HepG2 (cell line): ENCODE results near the gene SYT7. TPM values are rescaled to one million over a fixed set of nuclear protein-coding genes. Genes with fewer than 3 reads are reported as not detected.

Experiments
- AGO2 ChIP-seq: fragments of 200-400 bp; formaldehyde crosslinking; optimal IDR thresholded peaks from 2 replicates; pipeline ENCODE3; 2017; ENCODE audit warnings: mild to moderate bottlenecking, low read depth, low read length, moderate library complexity
- BRD4 ChIP-seq: sonication (generic); formaldehyde crosslinking; IDR thresholded peaks from 2 replicates; pipeline ENCODE4 v1.4.0; 2020; ENCODE audit warnings: missing genetic modification reagents
- FOXC1 ChIP-seq: sonication (generic); formaldehyde crosslinking; IDR thresholded peaks from 2 replicates; pipeline ENCODE4 v1.8.0; 2022; ENCODE audit warnings: mild to moderate bottlenecking, missing genetic modification reagents, borderline replicate concordance
- IKZF5 ChIP-seq: IDR thresholded peaks from 2 replicates; pipeline ENCODE4 v1.6.1; 2018; ENCODE audit warnings: missing genetic modification reagents, mild to moderate bottlenecking, missing compliant biosample characterization
- MED8 ChIP-seq: sonication (generic); formaldehyde crosslinking; IDR thresholded peaks from 2 replicates; pipeline ENCODE4 v1.8.1; 2023; ENCODE audit warnings: mild to moderate bottlenecking, missing genetic modification reagents; ENCODE audit not compliant: insufficient replicate concordance
- NR2F6 ChIP-seq, 2 experiments: IDR thresholded peaks; 2 replicates each; pipeline ENCODE4 v1.6.1; 2016; ENCODE audit warnings: antibody characterized with exemption in 1 of 2, mild to moderate bottlenecking in 1 of 2
- PITX1 ChIP-seq: sonication (generic); formaldehyde crosslinking; IDR thresholded peaks from 2 replicates; pipeline ENCODE4 v1.5.1; 2020; ENCODE audit warnings: mild to moderate bottlenecking, missing genetic modification reagents
- RCOR2 ChIP-seq: IDR thresholded peaks from 2 replicates; pipeline ENCODE4 v1.6.1; 2016; ENCODE audit warnings: missing biosample characterization, missing genetic modification reagents
- RERE ChIP-seq: IDR thresholded peaks from 2 replicates; pipeline ENCODE4 v1.6.1; 2016; ENCODE audit warnings: low read depth, missing genetic modification reagents, missing compliant biosample characterization
- SKIL ChIP-seq: sonication (generic); formaldehyde crosslinking; IDR thresholded peaks from 2 replicates; pipeline ENCODE4 v1.8.0; 2022; ENCODE audit warnings: missing genetic modification reagents, mild to moderate bottlenecking, moderate library complexity, borderline replicate concordance
- ZBTB7A ChIP-seq: sonication (generic); formaldehyde crosslinking; IDR thresholded peaks from 2 replicates; pipeline ENCODE4 v1.8.0; 2022; ENCODE audit warnings: mild to moderate bottlenecking, missing genetic modification reagents
- ZFAT ChIP-seq: sonication (generic); formaldehyde crosslinking; conservative IDR thresholded peaks from 2 replicates; pipeline ENCODE4 v1.8.1; 2023; ENCODE audit warnings: missing genetic modification reagents, inconsistent platforms
- ZFX ChIP-seq: sonication (generic); formaldehyde crosslinking; IDR thresholded peaks from 2 replicates; pipeline ENCODE4 v1.4.0; 2020; ENCODE audit warnings: mild to moderate bottlenecking, low read depth, missing genetic modification reagents, moderate library complexity
- ZNF143 ChIP-seq: sonication (generic); formaldehyde crosslinking; IDR thresholded peaks from 2 replicates; pipeline ENCODE4 v1.4.0; 2020; ENCODE audit warnings: missing genetic modification reagents
- ZNF292 ChIP-seq: sonication (generic); formaldehyde crosslinking; IDR thresholded peaks from 2 replicates; pipeline ENCODE4 v1.8.1; 2022; ENCODE audit warnings: mild to moderate bottlenecking, low read depth, missing genetic modification reagents, borderline replicate concordance
- ZNF546 ChIP-seq: sonication (generic); formaldehyde crosslinking; conservative IDR thresholded peaks from 2 replicates; pipeline ENCODE4 v1.8.1; 2023; ENCODE audit warnings: mild to moderate bottlenecking, missing genetic modification reagents
- ZNF552 ChIP-seq: sonication (generic); formaldehyde crosslinking; IDR thresholded peaks from 2 replicates; pipeline ENCODE4 v1.9.0; 2022; ENCODE audit warnings: missing genetic modification reagents, mild to moderate bottlenecking, borderline replicate concordance
- ZNF577 ChIP-seq: sonication (generic); formaldehyde crosslinking; IDR thresholded peaks from 2 replicates; pipeline ENCODE4 v1.4.0; 2020; ENCODE audit warnings: mild to moderate bottlenecking, low read depth, missing genetic modification reagents, borderline replicate concordance
- ZNF737 ChIP-seq: sonication (generic); formaldehyde crosslinking; IDR thresholded peaks from 2 replicates; pipeline ENCODE4 v1.5.0; 2020; ENCODE audit warnings: missing genetic modification reagents, mild to moderate bottlenecking, borderline replicate concordance
- ZSCAN5A ChIP-seq: sonication (generic); formaldehyde crosslinking; IDR thresholded peaks from 2 replicates; pipeline ENCODE4 v1.8.0; 2022; ENCODE audit warnings: mild to moderate bottlenecking, missing genetic modification reagents, borderline replicate concordance
- polyA plus RNA-seq, 8 experiments: library from polyadenylated mRNA; depleted of rRNA in 3 of 8; stranded (reverse) in 7 of 8; unstranded in 1 of 8; fragments of >200 nt; fragmentation: Illumina TruSeq in 4 of 8; extraction: Trizol in 4 of 8; gene quantifications; 2 replicates each; pipeline versions ENCODE4 v1.2.1 to v1.2.3, GENCODE V29; 2011 to 2016; ENCODE audit warnings: low read depth in 4 of 8, missing spikeins in 1 of 8, mixed read lengths in 1 of 8; ENCODE audit not compliant: insufficient read depth in 1 of 8
- total RNA-seq, 5 experiments: library from RNA; depleted of rRNA; stranded (reverse); fragments of >200 nt; fragmentation: Illumina TruSeq; extraction: Trizol; gene quantifications; 2 replicates each; pipeline ENCODE4 v1.2.3, GENCODE V29; 2016; ENCODE audit warnings: low read depth in 1 of 5

The SYT7 gene
- total and polyA plus RNA-seq, 2 of the 13 experiments (the other 11 are each of a cell fraction or from before 2014, with no cell fraction given): 1.4 to 4.4 TPM

- TF ChIP-seq IKZF5: peak; percentile 82; the same call in 1 of the 2 replicates
- no peak for TF ChIP-seq AGO2
- no peak for TF ChIP-seq ZNF552 (CRISPR knock-in tag)
- TF ChIP-seq NR2F6 (IDR thresholded peaks at IDR 0.05): no peak
- TF ChIP-seq NR2F6 (CRISPR knock-in tag; IDR thresholded peaks at IDR 0.05): peak; percentile 59; the same call in 1 of the 2 replicates
- peak; percentile 42; the same call in 1 of the 2 replicates for TF ChIP-seq RERE (CRISPR knock-in tag)
- peak; percentile 53; the same call in 1 of the 2 replicates for TF ChIP-seq SKIL (CRISPR knock-in tag)
- no peak for TF ChIP-seq ZFAT (CRISPR knock-in tag)
- no peak for TF ChIP-seq BRD4 (CRISPR knock-in tag)
- 0 out of 2 replicates have a peak, but pooled peaks have one; percentile 26 for TF ChIP-seq RCOR2 (CRISPR knock-in tag)
- no peak for TF ChIP-seq ZNF577
- TF ChIP-seq PITX1 (CRISPR knock-in tag): peak; percentile 65; the same call in 1 of the 2 replicates
- TF ChIP-seq ZBTB7A (CRISPR knock-in tag): no peak
- TF ChIP-seq ZNF737 (CRISPR knock-in tag): no peak
- TF ChIP-seq ZSCAN5A (CRISPR knock-in tag): no peak
- 0 out of 2 replicates have a peak, but pooled peaks have one; percentile 3 for TF ChIP-seq FOXC1 (CRISPR knock-in tag)
- TF ChIP-seq ZNF292: peak; percentile 98; the same call in 1 of the 2 replicates
- no peak for TF ChIP-seq ZNF546
- no peak for TF ChIP-seq MED8 (CRISPR knock-in tag)
- TF ChIP-seq ZNF143 (CRISPR knock-in tag): no peak
- TF ChIP-seq ZFX (CRISPR knock-in tag): peak; percentile 93
Measured at GRCh38 chr11:61601512-61601911, 20.6 kb upstream of the SYT7 start (continued).
